ENCODE measurements around the gene HBQ1.
"Not testable (repeated sequence)": the region's sequence is repeated elsewhere in the genome, so short reads cannot be mapped to it uniquely, and the experiment has no call there.

Gene HBQ1

GRCh38 chr16:164827-165538 lies 15.3 kb upstream of the HBQ1 start:
- no peak for TF ChIP-seq JUND (IDR thresholded peaks at IDR 0.05; ENCODE audit: low read depth)
- no peak for DNase-seq (ENCODE audit: low read depth in 1 of 2, low spot score in 1 of 2)
- in situ Hi-C loops (cut with HindIII; ENCODE audit: low pct_unique_long_range_greater_than_20kb, low sequenced_read_pairs) = no loop called here

- in situ Hi-C loops (cut with HindIII; ENCODE audit: low pct_unique_long_range_greater_than_20kb, low sequenced_read_pairs) = no loop called here
- no peak for DNase-seq (ENCODE audit: low read depth in 1 of 2, low spot score in 1 of 2)
- no peak for TF ChIP-seq JUND (IDR thresholded peaks at IDR 0.05; ENCODE audit: low read depth)
Measured at GRCh38 chr16:165539-166374, 14.5 kb upstream of the HBQ1 start, which contains the start of gene HBM. TSS of gene HBM (plus strand) at chr16:165978. CDS start at chr16:165998, 20 bp downstream.

GRCh38 chr16:166375-167121 lies 13.7 kb upstream of the HBQ1 start:
- TF ChIP-seq JUND (IDR thresholded peaks at IDR 0.05; ENCODE audit: low read depth) = no peak
- DNase-seq (ENCODE audit: low read depth in 1 of 2, low spot score in 1 of 2) = no peak
- in situ Hi-C loops (cut with HindIII; ENCODE audit: low pct_unique_long_range_greater_than_20kb, low sequenced_read_pairs) = no loop called here

- TF ChIP-seq JUND (IDR thresholded peaks at IDR 0.05; ENCODE audit: low read depth) = no peak
- in situ Hi-C loops (cut with HindIII; ENCODE audit: low pct_unique_long_range_greater_than_20kb, low sequenced_read_pairs) = no loop called here
- no peak for DNase-seq (ENCODE audit: low read depth in 1 of 2, low spot score in 1 of 2)
Measured at GRCh38 chr16:167122-167690, 13.1 kb upstream of the HBQ1 start.

DNA sequence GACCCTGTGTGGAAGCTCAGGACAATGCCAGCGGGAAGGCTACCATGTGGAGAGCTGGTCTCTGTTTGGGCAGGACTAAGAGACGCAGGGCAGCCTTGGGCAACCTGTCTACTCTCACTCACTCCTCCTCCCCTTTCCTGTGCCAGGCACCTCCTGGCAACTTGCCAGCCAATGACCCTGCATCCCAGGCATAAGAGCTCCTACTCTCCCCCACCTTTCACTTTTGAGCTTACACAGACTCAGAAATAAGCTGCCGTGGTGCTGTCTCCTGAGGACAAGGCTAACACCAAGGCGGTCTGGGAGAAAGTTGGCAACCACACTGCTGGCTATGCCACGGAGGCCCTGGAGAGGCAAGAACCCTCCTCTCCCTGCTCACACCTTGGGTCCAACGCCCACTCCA lies 11.8 kb upstream of the HBQ1 start:
- in situ Hi-C loops (cut with HindIII; ENCODE audit: low pct_unique_long_range_greater_than_20kb, low sequenced_read_pairs) = no loop called here
- no peak for DNase-seq (ENCODE audit: low read depth in 1 of 2, low spot score in 1 of 2)
- no peak for TF ChIP-seq JUND (IDR thresholded peaks at IDR 0.05; ENCODE audit: low read depth)

DNA sequence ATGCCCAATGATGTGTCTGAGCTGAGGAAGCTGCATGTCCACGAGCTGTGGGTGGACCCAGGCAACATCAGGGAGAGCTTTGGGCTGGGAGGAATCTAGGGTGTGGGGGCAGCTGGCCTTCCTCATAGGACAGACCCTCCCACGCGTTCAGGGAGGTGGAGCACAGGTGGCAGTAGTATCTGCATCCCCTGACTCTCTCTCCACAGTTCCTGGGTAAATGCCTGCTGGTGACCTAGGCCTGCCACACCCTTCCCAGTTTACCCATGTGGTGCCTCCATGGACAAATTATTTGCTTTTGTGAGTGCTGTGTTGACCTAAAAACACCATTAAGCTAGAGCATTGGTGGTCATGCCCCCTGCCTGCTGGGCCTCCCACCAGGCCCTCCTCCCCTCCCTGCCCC lies 11.2 kb upstream of the HBQ1 start:
- TF ChIP-seq JUND (IDR thresholded peaks at IDR 0.05; ENCODE audit: low read depth) = no peak
- in situ Hi-C loops (cut with HindIII; ENCODE audit: low pct_unique_long_range_greater_than_20kb, low sequenced_read_pairs) = no loop called here
- no peak for DNase-seq (ENCODE audit: low read depth in 1 of 2, low spot score in 1 of 2)

DNA sequence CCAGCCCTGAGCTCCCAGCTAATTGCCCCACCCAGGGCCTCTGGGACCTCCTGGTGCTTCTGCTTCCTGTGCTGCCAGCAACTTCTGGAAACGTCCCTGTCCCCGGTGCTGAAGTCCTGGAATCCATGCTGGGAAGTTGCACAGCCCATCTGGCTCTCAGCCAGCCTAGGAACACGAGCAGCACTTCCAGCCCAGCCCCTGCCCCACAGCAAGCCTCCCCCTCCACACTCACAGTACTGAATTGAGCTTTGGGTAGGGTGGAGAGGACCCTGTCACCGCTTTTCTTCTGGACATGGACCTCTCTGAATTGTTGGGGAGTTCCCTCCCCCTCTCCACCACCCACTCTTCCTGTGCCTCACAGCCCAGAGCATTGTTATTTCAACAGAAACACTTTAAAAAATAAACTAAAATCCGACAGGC lies 10.2 kb upstream of the HBQ1 start:
- in situ Hi-C loops (cut with HindIII; ENCODE audit: low pct_unique_long_range_greater_than_20kb, low sequenced_read_pairs) = not testable (repeated sequence)
- peak in 1 of 2 experiments; percentile 54 for DNase-seq (ENCODE audit: low read depth in 1 of 2, low spot score in 1 of 2)

DNA sequence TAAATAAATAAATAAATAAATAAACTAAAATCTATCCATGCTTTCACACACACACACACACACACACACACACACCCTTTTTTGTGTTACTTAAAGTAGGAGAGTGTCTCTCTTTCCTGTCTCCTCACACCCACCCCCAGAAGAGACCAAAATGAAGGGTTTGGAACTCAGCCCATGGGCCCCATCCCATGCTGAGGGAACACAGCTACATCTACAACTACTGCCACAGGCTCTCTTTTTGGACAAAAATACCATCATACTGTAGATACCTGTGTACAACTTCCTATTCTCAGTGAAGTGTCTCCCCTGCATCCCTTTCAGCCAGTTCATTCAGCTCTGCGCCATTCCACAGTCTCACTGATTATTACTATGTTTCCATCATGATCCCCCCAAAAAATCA lies 9.5 kb upstream of the HBQ1 start:
- in situ Hi-C loops (cut with HindIII; ENCODE audit: low pct_unique_long_range_greater_than_20kb, low sequenced_read_pairs) = no loop called here
- no peak for DNase-seq (ENCODE audit: low read depth in 1 of 2, low spot score in 1 of 2)
- TF ChIP-seq JUND (IDR thresholded peaks at IDR 0.05; ENCODE audit: low read depth) = no peak

DNA sequence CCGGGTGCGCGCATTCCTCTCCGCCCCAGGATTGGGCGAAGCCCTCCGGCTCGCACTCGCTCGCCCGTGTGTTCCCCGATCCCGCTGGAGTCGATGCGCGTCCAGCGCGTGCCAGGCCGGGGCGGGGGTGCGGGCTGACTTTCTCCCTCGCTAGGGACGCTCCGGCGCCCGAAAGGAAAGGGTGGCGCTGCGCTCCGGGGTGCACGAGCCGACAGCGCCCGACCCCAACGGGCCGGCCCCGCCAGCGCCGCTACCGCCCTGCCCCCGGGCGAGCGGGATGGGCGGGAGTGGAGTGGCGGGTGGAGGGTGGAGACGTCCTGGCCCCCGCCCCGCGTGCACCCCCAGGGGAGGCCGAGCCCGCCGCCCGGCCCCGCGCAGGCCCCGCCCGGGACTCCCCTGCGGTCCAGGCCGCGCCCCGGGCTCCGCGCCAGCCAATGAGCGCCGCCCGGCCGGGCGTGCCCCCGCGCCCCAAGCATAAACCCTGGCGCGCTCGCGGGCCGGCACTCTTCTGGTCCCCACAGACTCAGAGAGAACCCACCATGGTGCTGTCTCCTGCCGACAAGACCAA lies 7.8 kb upstream of the HBQ1 start, which contains the start of gene HBA2:
TSS of gene HBA2 (plus strand) at position 503 of the 568 bp plus-strand sequence. CDS start at position 540, 37 bp downstream.
- DNase-seq (ENCODE audit: low read depth in 1 of 2, low spot score in 1 of 2); in situ Hi-C loops (cut with HindIII; ENCODE audit: low pct_unique_long_range_greater_than_20kb, low sequenced_read_pairs): not testable (repeated sequence)

DNA sequence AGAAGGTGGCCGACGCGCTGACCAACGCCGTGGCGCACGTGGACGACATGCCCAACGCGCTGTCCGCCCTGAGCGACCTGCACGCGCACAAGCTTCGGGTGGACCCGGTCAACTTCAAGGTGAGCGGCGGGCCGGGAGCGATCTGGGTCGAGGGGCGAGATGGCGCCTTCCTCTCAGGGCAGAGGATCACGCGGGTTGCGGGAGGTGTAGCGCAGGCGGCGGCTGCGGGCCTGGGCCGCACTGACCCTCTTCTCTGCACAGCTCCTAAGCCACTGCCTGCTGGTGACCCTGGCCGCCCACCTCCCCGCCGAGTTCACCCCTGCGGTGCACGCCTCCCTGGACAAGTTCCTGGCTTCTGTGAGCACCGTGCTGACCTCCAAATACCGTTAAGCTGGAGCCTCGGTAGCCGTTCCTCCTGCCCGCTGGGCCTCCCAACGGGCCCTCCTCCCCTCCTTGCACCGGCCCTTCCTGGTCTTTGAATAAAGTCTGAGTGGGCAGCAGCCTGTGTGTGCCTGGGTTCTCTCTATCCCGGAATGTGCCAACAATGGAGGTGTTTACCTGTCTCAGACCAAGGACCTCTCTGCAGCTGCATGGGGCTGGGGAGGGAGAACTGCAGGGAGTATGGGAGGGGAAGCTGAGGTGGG lies 6.9 kb upstream of the HBQ1 start:
- in situ Hi-C loops (cut with HindIII; ENCODE audit: low pct_unique_long_range_greater_than_20kb, low sequenced_read_pairs); DNase-seq (ENCODE audit: low read depth in 1 of 2, low spot score in 1 of 2): not testable (repeated sequence)

DNA sequence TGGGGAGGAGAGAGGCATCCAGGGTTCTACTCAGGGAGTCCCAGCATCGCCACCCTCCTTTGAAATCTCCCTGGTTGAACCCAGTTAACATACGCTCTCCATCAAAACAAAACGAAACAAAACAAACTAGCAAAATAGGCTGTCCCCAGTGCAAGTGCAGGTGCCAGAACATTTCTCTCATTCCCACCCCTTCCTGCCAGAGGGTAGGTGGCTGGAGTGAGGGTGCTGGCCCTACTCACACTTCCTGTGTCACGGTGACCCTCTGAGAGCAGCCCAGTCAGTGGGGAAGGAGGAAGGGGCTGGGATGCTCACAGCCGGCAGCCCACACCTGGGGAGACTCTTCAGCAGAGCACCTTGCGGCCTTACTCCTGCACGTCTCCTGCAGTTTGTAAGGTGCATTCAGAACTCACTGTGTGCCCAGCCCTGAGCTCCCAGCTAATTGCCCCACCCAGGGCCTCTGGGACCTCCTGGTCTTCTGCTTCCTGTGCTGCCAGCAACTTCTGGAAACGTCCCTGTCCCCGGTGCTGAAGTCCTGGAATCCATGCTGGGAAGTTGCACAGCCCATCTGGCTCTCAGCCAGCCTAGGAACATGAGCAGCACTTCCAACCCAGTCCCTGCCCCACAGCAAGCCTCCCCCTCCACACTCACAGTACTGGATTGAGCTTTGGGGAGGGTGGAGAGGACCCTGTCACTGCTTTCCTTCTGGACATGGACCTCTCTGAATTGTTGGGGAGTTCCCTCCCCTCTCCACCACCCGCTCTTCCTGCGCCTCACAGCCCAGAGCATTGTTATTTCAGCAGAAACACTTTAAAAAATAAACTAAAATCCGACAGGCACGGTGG lies 6.1 kb upstream of the HBQ1 start:
- in situ Hi-C loops (cut with HindIII; ENCODE audit: low pct_unique_long_range_greater_than_20kb, low sequenced_read_pairs) = not testable (repeated sequence)
- peak in 1 of 2 experiments; percentile 66 for DNase-seq (ENCODE audit: low read depth in 1 of 2, low spot score in 1 of 2)

Measured in T47D (cell line).